NCI-H1694 treated with DMSO at 0.1 percent for 48 hours (cell line): ENCODE data around the gene NGB.
"Not testable (repeated sequence)": the region's sequence is repeated elsewhere in the genome, so short reads cannot be mapped to it uniquely, and the experiment has no call there.

ENCODE experiments used
- DNase-seq: peaks from one replicate; lab custom pipeline; 2025; lab: John Stamatoyannopoulos, UW

The NGB gene

GRCh38 chr14:77296155-77296554 is 25.1 kb upstream of the NGB start:
- no peak for DNase-seq

GRCh38 chr14:77290705-77291104 is 19.7 kb upstream of the NGB start:
- DNase-seq = no peak

GRCh38 chr14:77286576-77286975 is 15.6 kb upstream of the NGB start:
- no peak for DNase-seq

- DNase-seq = peak; percentile 75
Measured at GRCh38 chr14:77284466-77284865, 13.5 kb upstream of the NGB start.

- DNase-seq = no peak
Measured at GRCh38 chr14:77284066-77284465, 13.1 kb upstream of the NGB start.

GRCh38 chr14:77281852-77282410 is 10.9 kb upstream of the NGB start:
- DNase-seq = no peak

GRCh38 chr14:77280921-77281320 is 9.9 kb upstream of the NGB start:
- not testable (repeated sequence) for DNase-seq

GRCh38 chr14:77279719-77280118 is 8.7 kb upstream of the NGB start:
- no peak for DNase-seq

- no peak for DNase-seq
Measured at GRCh38 chr14:77278461-77279230, 7.6 kb upstream of the NGB start.

GRCh38 chr14:77276959-77277358 is 6.0 kb upstream of the NGB start:
- DNase-seq = no peak

GRCh38 chr14:77276295-77276935 is 5.4 kb upstream of the NGB start:
- DNase-seq = no peak

GRCh38 chr14:77275601-77276017 is 4.6 kb upstream of the NGB start:
- peak; percentile 97 for DNase-seq

GRCh38 chr14:77275041-77275580 is 4.1 kb upstream of the NGB start:
- DNase-seq = peak; percentile 72

- no peak for DNase-seq
Measured at GRCh38 chr14:77273796-77274195, 2.8 kb upstream of the NGB start.

GRCh38 chr14:77272261-77272660 is 1.3 kb upstream of the NGB start:
- no peak for DNase-seq

GRCh38 chr14:77270361-77271112 is 469 bp downstream of the NGB start:
- DNase-seq = no peak

GRCh38 chr14:77268989-77269600 is 1.9 kb downstream of the NGB start:
- DNase-seq = peak; percentile 93

GRCh38 chr14:77267937-77268699 is 2.9 kb downstream of the NGB start:
- peak; percentile 59 for DNase-seq

GRCh38 chr14:77266336-77266735 is 4.7 kb downstream of the NGB start:
- no peak for DNase-seq

GRCh38 chr14:77265561-77266335 is 5.3 kb downstream of the NGB start:
- peak; percentile 91 for DNase-seq
